Nephron progenitor cell (in vitro differentiated cells): ENCODE data around the gene SLAIN2.

Experiments
- DNase-seq: peaks from one replicate; pipeline ENCODE4 v3.0.0; 2021
- H3K27ac Mint-ChIP-seq: 2 replicates; pipeline ENCODE4 v1.8.0; 2021; ENCODE audit warnings: mild to moderate bottlenecking, moderate library complexity, mixed read lengths
- H3K27me3 Mint-ChIP-seq: 2 replicates; pipeline ENCODE4 v1.8.0; 2021; ENCODE audit warnings: mild to moderate bottlenecking, low read depth, mixed read lengths; ENCODE audit not compliant: poor library complexity
- H3K36me3 Mint-ChIP-seq: 2 replicates; pipeline ENCODE4 v1.8.0; 2021; ENCODE audit warnings: low read depth, mixed read lengths
- H3K4me1 Mint-ChIP-seq: 2 replicates; pipeline ENCODE4 v1.8.0; 2021; ENCODE audit warnings: mixed read lengths
- H3K4me3 Mint-ChIP-seq: 2 replicates; pipeline ENCODE4 v1.8.0; 2021; ENCODE audit warnings: mild to moderate bottlenecking, moderate library complexity, mixed read lengths
- H3K9me3 Mint-ChIP-seq: 2 replicates; pipeline ENCODE4 v1.8.0; 2021; ENCODE audit warnings: mild to moderate bottlenecking, moderate library complexity, mixed read lengths
- TF ChIP-seq, protein P1 (sequence below): fragments of 200-600 bp; sonication (generic); IDR thresholded peaks from 2 replicates; pipeline ENCODE4 v1.5.0; 2021; ENCODE audit warnings: antibody characterized with exemption

The SLAIN2 gene

DNA sequence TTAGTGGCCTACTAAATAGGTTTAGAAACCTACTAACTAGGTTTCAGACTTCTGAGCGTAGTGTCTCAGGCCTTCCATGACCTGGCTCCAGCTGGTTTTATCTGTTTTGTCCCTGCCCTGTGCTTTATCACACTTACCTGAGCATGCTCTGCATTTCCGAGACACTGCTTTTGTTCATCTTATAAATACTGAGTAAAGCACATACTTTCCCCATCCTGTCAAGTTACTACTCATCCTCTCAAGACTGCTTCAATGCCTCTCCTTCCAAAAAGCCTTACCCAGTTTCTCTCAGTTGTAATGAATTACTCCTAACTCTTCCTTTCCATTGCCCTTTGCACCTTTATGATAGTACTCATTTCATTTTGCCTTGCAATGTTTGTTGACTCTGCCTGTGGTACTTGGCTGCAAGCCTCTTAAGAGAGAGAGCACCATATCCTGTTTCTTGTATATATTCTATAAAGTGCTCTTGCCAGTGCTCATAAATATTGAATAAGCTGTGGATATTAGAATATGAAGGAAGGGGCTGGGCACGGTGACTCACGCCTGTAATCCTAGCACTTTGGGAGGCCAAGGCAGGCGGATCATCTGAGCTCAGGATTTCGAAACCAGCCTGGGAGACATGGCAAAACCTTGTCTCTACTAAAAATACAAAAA, 34.4 kb downstream of the SLAIN2 start:
- TF ChIP-seq, protein P1, sequence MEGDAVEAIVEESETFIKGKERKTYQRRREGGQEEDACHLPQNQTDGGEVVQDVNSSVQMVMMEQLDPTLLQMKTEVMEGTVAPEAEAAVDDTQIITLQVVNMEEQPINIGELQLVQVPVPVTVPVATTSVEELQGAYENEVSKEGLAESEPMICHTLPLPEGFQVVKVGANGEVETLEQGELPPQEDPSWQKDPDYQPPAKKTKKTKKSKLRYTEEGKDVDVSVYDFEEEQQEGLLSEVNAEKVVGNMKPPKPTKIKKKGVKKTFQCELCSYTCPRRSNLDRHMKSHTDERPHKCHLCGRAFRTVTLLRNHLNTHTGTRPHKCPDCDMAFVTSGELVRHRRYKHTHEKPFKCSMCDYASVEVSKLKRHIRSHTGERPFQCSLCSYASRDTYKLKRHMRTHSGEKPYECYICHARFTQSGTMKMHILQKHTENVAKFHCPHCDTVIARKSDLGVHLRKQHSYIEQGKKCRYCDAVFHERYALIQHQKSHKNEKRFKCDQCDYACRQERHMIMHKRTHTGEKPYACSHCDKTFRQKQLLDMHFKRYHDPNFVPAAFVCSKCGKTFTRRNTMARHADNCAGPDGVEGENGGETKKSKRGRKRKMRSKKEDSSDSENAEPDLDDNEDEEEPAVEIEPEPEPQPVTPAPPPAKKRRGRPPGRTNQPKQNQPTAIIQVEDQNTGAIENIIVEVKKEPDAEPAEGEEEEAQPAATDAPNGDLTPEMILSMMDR: no peak
- no peak for DNase-seq
- Mint-ChIP-seq H3K4me1 (no peaks in the 10 kb centered on the region), H3K9me3 (no peaks in the 10 kb centered on the region), H3K27ac (peak overlapping the region; percentile 94), H3K4me3 (no peak overlapping the region), H3K27me3 (no peaks in the 10 kb centered on the region), H3K36me3 (peaks cover 34% of the 10 kb centered on the region)

DNA sequence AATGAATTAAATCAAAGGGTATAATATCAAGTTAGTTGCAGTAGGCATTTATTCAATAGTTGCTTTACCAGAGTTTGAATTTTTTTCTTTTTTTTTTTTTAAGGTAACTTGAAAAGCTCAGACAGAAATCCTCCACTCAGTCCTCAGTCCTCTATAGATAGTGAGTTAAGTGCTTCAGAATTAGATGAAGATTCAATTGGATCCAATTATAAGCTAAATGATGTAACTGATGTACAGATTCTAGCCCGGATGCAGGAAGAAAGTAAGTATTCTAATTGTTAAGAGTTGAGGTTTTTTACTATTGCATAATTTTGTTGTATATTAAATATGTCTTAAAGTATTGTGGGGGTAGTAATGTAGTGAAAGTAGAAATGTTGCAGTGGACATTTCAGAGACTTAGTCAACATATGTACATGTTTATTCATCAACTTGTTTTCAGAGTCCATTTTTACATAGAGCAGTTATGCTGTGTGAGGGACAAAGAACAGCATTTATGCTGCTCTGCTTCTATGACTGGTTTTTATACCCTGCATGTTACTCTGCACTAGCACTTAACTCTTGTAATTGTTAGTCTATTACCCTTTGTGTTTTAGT, 38.4 kb downstream of the SLAIN2 start:
- no peaks in the 10 kb centered on the region for H3K27me3 Mint-ChIP-seq
- H3K4me1 Mint-ChIP-seq: no peaks in the 10 kb centered on the region
- TF ChIP-seq, protein P1: no peak
- H3K4me3 Mint-ChIP-seq: no peak overlapping the region
- no peak overlapping the region for H3K27ac Mint-ChIP-seq
- no peaks in the 10 kb centered on the region for H3K9me3 Mint-ChIP-seq
- no peak for DNase-seq
- peaks cover 41% of the 10 kb centered on the region for H3K36me3 Mint-ChIP-seq

DNA sequence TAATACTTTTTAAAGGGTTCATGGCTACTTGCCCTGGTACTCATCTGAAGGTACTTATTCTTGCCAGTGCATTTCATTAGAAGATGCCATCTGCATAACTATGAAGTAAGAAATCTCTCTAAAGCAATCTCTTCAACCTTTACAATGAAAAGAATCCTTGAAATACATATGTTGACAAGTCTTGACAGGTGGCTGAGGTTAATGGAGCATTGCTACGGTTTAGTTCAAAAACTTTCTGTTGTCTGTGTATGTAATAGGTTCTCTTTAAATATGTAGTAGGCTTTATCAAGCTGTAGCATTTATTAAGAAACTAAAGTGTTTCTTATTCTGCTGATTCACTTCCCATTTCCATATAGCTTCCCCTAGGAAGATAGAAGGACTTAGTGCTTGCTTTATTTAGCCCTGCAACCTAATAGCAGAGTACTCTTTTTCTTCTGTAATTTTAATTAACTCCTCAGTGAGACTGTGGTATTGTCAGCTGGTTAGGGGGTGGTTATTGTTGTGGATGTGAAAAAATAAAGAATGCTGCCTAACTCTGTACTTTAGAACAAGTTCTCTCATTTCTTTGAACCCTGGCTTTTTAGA, 39.3 kb downstream of the SLAIN2 start:
- Mint-ChIP-seq H3K4me1 (no peaks in the 10 kb centered on the region), H3K4me3 (no peak overlapping the region), H3K27me3 (no peaks in the 10 kb centered on the region), H3K9me3 (no peaks in the 10 kb centered on the region), H3K27ac (no peak overlapping the region), H3K36me3 (peaks cover 40% of the 10 kb centered on the region)
- TF ChIP-seq, protein P1: no peak
- DNase-seq: no peak

DNA sequence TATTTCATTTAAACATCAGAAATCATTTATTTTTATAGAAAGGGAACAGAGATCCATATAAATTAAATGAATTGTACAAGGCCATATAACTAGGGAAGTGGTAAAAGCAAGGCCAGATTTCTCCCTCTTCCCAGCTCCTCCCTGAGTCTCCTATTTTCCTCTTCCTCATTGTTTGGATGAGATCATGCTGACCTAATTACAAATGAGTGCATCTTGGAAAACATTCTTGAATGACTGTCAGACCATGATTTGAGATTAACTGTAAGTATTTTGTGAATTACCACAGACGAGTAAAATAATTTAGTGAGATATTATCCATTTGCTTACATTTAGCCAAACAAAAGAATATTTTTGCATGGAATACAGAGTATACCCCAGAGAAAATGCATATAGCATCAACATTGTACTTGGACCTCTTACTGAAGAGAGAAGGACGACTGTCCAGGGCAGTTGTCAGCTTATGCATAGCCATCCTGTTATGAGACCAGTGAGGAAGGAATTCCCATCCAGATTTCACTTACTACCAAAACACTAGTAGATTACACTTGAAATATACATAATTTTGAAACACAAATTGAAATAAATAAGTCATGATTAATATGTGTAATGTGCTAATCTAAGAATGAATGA, 47.3 kb downstream of the SLAIN2 start:
- no peak for DNase-seq
- no peaks in the 10 kb centered on the region for H3K9me3 Mint-ChIP-seq
- H3K27ac Mint-ChIP-seq: no peak overlapping the region

DNA sequence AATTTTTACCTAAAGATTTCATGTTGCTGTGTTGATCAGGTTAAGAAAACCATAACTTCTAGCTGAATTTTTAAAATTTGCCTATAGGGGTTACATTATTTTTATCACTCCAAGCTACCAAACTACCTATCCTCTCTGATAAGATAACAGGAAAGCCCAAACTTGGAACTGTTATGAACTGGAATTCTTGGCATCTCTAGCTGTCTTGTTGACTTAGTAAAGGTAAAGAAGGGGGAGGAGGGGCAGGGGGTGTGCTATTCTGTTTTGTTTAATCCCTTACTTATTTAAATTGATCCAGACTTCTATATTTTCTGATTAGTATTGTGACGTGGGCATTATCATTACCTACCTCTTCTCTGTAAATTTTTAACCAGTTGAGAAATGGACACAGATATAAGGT, 54.7 kb downstream of the SLAIN2 start:
- Mint-ChIP-seq H3K9me3 (peaks cover 25% of the 10 kb centered on the region), H3K4me3 (no peak overlapping the region), H3K36me3 (peaks cover 78% of the 10 kb centered on the region), H3K27ac (no peak overlapping the region), H3K4me1 (no peaks in the 10 kb centered on the region), H3K27me3 (no peaks in the 10 kb centered on the region)
- DNase-seq: no peak
- TF ChIP-seq, protein P1: no peak

More for the DNA sequence above, 47.3 kb downstream of the SLAIN2 start:
- Mint-ChIP-seq H3K4me1 (no peaks in the 10 kb centered on the region), H3K36me3 (peaks cover 35% of the 10 kb centered on the region), H3K27me3 (no peaks in the 10 kb centered on the region), H3K4me3 (no peak overlapping the region)
- TF ChIP-seq, protein P1: no peak
